ENCODE measurements around the gene MYO15A.

Gene MYO15A

DNA sequence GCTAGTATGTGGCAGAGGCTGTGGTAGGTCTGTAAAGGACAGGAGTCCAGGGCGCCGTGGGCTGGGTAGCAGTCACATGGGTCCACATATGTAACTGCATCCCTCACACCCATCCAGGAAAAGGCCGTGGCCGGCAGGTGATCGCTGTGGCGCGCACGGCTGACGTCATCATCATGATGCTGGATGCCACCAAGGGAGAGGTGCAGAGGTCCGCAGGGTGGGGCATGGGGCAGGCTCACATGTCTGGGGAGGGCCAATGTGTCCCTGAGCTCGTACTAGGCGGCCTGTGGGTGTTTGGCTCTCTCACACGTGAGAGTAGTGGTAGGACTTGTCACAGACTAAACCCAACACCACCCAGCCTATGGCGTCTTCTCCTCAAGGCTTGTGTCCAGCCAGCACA, 9.0 kb upstream of the MYO15A start:
- H3K4me3 ChIP-seq (ENCODE audit: low read length), result no peak overlapping the region

DNA sequence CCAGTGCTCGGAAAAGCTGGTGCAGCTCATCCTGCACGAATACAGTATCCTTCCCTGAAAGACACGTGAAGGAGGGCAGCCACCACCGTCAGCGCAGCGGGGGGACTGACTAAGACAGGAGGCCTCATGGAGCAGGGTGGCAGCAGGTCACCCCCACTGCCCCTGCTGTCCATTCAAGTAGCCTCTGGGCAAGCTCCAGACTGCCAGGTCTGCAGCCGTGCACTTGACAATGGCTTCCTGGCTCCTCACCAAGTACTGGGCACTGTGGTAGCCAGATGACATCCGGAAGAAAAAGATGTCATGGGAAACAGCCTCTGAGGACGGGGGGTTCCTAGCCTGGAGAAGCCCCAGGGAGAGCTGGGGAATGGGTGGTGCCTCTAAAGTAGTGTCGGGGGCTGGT, 7.9 kb upstream of the MYO15A start:
- H3K4me3 ChIP-seq (ENCODE audit: low read length), result no peak overlapping the region
- no peak for DNase-seq (ENCODE audit: low read depth, low spot score)

More for the DNA sequence above, 9.0 kb upstream of the MYO15A start:
- no peak for DNase-seq (ENCODE audit: low read depth, low spot score)

DNA sequence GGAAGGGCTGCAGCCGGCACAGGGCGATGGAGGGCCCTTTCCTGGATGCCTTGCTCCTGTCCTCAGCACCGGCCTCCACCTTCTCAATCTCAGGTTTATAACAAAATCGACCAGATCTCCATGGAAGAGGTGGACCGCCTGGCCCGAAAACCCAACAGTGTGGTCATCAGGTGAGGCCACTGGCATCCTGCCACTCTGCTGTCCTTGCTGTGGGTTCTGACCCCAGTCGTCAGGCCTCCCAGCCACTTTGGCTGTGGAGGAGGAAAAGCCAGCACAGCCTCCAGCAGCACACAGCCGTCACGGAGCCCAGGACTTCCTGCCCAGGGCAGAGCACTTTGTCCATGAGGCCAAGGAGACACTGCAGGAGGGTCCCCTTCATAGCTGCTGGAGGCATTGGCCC, 6.7 kb upstream of the MYO15A start:
- H3K4me3 ChIP-seq (ENCODE audit: low read length), result no peak overlapping the region
- no peak for DNase-seq (ENCODE audit: low read depth, low spot score)

DNA sequence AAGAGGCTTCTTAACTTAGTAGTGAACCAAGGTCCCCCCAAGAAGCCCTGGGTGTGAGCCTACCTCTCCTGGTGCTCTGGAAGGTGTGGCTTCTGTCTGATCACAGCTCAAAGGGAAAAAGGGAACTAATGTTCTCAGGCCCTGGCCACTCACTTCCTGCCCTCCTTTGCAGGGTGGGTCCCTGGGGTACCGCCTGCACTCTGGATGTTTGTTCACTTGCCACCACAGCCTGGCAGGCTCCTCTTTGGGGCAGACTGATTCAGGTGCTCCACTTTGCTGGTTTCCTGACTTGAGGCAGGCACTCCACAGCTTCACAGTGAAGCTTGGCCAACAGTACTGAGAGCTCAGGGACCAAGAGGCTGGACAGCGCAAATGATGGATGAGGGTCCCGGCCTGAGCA, 5.9 kb upstream of the MYO15A start:
- DNase-seq (ENCODE audit: low read depth, low spot score), result no peak
- no peak overlapping the region for H3K4me3 ChIP-seq (ENCODE audit: low read length)

DNA sequence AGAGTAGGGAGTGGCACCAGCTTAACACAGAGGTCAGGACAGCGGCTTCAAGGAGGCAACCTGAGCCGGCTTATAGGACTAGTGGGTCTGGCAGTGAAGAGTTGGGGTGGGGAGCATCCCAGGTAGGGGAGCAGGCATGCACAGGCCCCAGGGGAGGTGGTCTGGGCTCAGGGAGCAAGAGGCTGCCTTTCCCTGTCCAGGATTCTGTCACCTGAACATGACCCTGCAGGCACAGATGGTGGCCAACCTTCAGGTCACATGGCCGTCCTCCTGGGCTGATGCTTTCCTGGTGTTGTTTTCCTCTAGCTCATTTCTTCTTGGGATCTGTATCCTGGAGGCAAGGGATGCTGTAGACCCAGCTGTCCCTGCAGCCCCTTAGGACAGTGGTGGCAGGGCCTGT, 3.5 kb upstream of the MYO15A start:
- no peak overlapping the region for H3K4me3 ChIP-seq (ENCODE audit: low read length)
- DNase-seq (ENCODE audit: low read depth, low spot score), result no peak

DNA sequence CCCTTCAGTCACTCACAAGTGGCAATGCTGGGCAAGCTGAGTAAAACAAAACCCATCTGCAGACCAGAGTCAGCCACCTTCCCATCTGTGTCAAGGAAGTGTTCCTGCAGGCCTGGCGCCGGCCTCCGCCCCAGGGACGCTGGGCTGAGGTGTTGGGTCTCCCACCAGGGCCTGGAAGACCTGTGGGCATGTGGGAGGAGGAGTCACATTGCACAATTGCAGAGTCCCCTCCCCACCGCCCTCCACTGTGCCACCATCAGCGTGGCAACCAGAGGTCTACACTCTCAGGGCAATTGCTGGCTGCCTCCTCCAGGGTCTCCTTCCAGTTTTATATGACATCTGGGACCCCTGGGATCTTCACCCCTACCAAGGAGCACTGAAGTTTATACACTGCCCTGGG, 3.0 kb upstream of the MYO15A start:
- DNase-seq (ENCODE audit: low read depth, low spot score), result no peak
- H3K4me3 ChIP-seq (ENCODE audit: low read length), result no peak overlapping the region

DNA sequence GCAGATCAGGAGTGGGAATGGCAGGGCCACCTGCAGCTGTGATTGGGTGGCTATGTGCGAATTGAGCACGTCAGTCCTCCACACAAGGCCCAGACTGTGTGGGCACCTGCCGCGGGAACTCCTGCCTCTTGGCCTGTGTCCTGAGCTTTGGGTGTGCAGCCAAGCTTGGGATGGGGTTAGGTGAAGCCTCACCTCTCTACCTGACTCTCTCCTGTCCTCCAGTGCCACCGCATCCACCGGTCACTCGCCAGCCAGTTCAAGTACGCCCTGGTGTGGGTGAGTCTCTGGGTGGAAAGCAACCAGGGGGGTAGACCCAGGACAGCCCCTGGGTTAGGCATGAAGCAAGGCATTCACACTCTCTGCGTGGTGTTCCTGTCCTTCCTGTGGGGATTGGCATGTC, 2.3 kb upstream of the MYO15A start:
- DNase-seq (ENCODE audit: low read depth, low spot score), result no peak
- H3K4me3 ChIP-seq (ENCODE audit: low read length), result no peak overlapping the region

DNA sequence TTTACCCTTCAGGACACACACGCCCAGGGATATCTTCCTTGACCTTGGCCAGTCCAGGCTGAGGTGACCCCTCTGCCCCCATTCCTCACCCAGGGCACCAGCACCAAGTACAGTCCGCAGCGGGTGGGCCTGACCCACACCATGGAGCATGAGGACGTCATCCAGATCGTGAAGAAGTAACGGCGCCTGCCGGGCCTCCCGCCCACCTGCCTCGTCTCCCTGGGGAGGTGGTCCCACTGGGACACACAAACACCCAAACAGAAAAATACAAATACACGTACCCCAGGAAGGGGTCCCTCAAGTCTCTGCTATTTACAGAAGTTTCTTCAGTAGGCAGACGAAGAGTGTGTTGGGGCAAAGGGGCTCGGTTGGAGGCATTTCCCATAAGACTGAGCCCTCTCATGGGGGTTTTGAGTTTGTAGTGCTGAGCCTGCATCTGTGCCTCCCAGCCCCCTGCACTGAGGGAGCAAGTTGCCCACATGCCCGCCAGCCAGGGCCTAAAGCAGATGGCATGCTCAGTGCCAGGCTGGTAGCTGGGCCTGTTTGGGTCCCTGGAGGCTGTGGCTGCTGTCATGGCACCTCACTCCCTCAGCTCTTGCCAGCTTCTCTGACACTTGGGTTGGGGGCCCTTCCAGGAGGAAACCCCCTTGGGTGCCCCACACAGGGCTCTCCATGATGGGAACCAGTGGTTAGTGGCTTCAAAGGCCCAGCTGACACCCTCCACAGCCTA, 1.3 kb upstream of the MYO15A start:
- DNase-seq (ENCODE audit: low read depth, low spot score), result no peak
- no peak overlapping the region for H3K4me3 ChIP-seq (ENCODE audit: low read length)

DNA sequence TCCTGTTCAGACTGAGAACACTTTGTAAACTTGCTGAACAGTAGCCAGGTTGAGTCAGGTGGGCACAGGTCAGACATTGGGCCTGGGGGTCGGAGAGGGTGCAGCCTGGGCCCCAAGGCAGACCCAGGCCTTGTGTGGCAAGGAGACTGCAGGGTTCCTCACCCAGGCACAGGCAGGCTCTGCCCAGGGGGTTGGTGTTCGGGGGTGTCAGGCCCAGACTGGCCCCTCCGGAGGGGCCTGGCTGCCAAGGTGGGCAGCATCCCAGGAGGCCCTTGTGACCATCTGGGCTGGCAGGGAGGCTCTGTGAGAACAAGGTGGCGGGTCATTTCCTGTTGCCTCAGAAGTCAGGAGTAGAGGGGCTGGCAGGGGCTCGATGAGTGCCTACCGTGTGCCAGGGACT, 585 bp upstream of the MYO15A start:
- DNase-seq (ENCODE audit: low read depth, low spot score), result no peak
- no peak overlapping the region for H3K4me3 ChIP-seq (ENCODE audit: low read length)

DNA sequence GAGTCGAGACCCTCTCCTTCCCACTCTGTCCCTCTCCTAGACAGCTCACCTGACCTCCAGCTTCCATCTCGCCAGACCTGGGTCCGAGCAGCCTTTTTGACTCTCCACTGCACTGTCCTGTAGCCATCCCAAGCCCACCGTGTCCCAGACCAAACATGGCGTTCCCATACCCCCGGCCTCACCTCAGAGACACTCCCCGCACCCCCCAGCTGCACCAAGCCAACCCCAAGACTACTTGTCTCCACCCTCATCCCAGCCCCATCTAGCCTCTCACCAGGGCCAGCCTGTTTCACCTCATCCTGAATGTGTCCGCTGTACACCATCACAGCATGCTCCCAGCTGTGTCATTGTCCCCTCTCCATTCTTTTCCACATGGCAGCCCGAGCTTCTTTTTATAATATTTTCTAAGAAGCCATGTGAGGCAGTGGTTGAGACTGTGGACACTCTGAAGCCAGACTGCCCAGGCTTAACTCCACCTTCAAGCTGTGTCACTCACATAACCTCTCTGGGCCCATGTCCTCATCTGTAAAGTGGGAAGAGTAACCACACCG, 1.5 kb downstream of the MYO15A start:
- no peak overlapping the region for H3K4me3 ChIP-seq (ENCODE audit: low read length)
- DNase-seq (ENCODE audit: low read depth, low spot score), result no peak

DNA sequence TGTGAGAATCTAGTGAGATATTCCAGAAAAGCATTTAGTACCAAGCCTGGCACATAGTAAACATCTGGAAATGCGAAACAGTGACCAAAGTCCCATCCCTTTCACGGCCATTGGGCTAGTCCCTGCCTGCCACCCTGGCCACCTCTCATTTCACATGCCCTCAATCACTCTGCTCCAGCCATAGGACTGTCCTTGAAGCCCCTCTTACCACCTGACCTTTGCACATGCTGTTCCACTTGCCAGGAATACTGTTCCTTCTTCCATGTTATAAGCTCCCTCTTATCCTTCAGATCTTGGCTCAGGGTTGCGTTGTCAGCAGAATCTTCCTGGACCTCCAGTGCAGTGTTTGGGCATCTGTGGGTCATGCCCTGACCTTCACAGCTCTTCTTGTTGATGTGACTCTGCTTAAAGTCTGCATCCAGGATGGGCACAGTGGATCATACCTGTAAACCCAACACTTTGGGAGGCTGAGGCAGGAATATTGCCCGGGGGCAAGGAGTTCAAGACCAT, 2.1 kb downstream of the MYO15A start:
- DNase-seq (ENCODE audit: low read depth, low spot score), result no peak
- no peak overlapping the region for H3K4me3 ChIP-seq (ENCODE audit: low read length)

DNA sequence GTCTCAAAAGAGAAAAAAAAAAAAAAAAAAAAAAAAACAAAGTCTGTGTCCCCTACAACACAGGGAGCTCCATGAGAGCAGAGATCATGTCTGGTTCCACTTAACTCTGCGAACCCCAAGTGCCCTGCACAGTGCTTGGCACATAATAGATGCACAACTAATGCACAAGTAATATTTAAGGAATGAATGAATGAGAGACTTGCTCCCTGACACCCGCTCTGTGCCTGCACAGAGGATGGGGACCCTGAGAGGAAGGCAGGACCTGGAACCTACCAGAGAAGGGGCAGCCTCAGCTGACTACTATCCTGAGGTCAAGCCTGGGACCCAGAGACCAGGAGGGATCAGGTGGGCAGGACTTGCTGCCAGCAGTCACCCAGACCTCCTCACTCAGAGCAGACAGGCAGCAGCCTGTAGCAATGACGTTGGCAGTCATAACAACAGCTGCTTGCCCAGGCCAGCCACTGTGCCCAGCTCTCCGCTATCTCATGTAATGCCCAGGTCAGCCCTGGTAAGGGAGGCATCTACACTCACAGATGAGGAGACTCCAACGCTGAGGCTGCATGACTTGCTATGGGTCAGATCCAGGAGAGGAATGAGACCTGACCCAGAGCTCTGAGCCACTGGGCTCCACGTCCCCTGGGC, 2.9 kb downstream of the MYO15A start:
- no peak overlapping the region for H3K4me3 ChIP-seq (ENCODE audit: low read length)
- no peak for DNase-seq (ENCODE audit: low read depth, low spot score)

DNA sequence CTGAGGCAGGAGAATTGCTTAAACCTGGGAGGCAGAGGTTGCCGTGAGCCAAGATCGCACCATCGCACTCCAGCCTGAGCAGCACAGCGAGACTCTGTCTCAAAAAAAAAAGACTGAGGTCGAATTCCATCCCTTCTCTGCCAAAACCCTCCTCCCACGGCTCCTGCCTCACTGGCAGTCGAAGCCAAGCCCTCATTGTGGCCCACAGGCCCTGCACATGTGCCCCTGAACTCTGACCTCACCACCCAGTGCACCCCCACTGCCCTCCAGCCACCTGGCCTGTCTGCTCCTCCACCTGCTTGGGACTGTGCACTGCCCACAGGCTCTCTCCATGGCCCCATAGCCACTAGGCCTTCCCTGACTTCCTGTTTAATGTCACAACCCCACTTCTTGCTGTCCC, 7.0 kb downstream of the MYO15A start:
- H3K4me3 ChIP-seq (ENCODE audit: low read length), result no peak overlapping the region
- DNase-seq (ENCODE audit: low read depth, low spot score), result no peak

DNA sequence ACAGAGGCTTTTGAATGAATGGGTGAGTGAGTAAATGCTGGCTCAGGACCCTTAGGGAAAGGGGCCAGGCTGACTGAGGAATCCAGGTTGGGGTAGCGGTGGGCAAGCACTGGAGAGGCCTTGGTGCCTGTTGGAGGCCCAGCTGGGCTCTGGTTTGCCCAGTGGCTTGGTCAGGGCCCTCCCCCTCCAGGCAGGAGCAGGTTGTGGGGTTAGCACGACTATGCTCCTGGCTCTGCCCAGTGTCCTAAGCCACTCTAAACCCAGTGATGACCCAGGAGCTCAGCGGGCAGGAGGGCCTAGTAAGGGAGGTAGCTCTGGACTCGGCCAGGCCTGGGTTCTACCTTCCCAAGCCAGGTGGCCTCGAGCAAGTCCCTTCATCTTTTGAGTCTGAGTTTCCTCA, 7.5 kb downstream of the MYO15A start:
- H3K4me3 ChIP-seq (ENCODE audit: low read length), result no peak overlapping the region

DNA sequence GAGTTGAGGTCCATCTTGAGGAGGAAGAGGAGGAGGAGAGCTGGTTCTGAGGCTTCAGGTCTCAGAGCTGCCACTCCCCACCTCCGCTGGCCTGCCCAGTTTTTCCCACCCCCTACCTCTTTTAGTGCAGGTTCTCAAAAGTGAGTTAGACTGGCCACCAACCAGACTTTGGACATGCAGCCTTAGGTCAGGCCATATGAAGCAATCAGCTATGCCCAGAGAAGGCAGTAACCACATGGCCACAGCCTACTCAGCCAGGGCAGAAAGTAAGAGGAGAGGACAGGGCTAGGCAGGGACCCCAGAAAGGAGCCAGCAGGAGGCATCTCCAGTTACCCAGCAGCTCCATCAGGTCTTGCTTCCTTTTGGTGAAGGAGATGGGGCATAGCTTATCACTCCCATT, 9.0 kb downstream of the MYO15A start:
- no peak for DNase-seq (ENCODE audit: low read depth, low spot score)
- no peak overlapping the region for H3K4me3 ChIP-seq (ENCODE audit: low read length)

More for the DNA sequence above, 7.5 kb downstream of the MYO15A start:
- no peak for DNase-seq (ENCODE audit: low read depth, low spot score)

DNA sequence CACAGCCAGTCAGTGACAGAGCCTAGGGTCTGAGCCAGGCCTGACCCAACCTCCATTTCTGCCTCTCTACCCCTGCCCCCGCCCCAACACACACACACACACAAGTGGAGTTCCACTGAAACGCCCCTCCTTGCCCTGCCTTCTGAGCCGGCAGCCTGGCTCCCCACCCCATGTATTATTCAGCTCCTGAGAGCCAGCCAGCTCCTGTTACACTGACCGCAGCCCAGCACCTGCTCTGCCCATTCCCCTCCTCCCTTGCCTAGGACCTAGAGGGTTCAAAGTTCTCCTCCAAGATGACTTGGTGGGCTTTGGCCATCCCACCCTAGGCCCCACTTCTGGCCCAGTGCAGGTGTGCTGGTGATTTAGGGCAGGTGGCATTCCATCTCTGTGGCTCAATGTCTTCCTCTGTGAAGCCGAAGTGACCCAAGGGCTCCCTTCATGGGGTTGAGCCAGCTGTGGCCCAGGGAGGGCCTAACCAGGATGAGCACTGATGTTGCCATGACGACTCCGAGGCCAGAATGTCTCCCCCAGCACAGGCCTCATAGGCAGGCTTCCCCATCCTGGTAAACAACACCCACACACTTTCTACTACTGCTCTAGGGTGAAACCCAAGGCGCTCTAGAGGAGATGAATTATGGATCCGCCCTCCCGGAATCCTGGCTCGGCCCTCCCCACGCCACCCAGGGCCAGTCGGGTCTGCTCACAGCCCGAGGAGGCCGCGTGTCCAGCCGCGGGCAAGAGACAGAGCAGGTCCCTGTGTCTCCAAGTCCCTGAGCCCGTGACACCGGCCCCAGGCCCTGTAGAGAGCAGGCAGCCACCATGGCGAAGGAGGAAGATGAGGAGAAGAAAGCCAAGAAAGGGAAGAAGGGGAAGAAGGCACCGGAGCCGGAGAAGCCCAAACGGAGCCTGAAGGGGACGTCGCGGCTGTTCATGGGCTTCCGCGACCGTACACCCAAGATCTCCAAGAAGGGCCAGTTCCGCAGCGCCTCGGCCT, 9.7 kb downstream of the MYO15A start:
- H3K4me3 ChIP-seq (ENCODE audit: low read length), result no peak overlapping the region

DNA sequence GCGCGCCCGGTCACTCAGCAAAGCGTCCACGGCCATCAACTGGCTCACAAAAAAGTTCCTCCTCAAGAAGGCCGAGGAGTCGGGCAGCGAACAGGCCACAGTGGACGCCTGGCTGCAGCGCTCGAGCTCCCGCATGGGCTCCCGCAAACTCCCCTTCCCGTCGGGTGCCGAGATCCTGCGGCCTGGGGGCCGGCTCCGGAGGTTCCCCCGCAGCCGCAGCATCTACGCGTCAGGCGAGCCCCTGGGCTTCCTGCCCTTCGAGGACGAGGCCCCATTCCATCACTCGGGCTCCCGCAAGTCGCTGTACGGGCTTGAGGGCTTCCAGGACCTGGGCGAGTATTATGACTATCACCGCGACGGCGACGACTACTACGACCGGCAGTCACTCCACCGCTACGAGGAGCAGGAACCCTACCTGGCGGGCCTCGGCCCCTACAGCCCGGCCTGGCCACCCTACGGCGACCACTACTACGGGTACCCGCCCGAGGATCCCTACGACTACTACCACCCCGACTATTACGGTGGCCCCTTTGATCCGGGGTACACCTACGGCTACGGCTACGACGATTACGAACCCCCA, 10.7 kb downstream of the MYO15A start:
- DNase-seq (ENCODE audit: low read depth, low spot score), result no peak

More for the DNA sequence above, 9.7 kb downstream of the MYO15A start:
- no peak for DNase-seq (ENCODE audit: low read depth, low spot score)

DNA sequence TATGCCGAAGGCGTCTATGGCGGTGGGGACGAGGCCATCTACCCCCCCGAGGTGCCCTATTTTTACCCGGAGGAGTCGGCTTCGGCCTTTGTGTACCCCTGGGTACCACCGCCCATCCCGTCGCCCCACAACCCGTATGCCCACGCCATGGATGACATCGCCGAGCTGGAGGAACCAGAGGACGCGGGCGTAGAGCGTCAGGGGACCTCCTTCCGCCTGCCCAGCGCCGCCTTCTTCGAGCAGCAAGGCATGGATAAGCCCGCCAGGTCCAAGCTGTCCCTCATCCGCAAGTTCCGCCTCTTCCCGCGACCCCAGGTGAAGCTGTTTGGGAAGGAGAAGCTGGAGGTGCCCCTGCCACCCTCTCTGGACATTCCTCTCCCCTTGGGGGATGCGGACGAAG, 11.4 kb downstream of the MYO15A start:
- no peak for DNase-seq (ENCODE audit: low read depth, low spot score)
- no peak overlapping the region for H3K4me3 ChIP-seq (ENCODE audit: low read length)

More for the DNA sequence above, 10.7 kb downstream of the MYO15A start:
- H3K4me3 ChIP-seq (ENCODE audit: low read length), result no peak overlapping the region

DNA sequence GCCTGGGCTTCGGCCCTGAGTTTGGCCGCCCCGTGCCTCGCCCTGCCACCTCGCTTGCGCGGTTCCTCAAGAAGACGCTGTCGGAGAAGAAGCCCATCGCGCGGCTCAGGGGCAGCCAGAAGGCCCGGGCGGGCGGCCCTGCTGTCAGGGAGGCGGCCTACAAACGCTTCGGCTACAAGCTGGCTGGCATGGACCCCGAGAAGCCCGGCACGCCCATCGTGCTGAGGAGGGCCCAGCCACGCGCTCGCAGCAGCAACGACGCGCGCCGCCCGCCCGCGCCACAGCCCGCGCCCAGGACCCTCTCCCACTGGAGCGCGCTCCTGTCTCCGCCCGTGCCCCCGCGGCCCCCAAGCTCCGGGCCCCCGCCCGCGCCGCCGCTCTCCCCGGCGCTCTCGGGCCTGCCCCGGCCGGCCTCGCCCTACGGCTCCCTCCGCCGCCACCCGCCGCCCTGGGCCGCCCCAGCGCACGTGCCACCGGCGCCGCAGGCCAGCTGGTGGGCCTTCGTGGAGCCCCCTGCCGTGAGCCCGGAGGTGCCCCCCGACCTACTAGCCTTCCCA, 12.0 kb downstream of the MYO15A start:
- no peak for DNase-seq (ENCODE audit: low read depth, low spot score)
- H3K4me3 ChIP-seq (ENCODE audit: low read length), result no peak overlapping the region
